Kidney epithelial cell (primary cell): ENCODE results near the gene EGLN3. TPM values are rescaled to one million over a fixed set of nuclear protein-coding genes. Genes with fewer than 3 reads are reported as not detected.

Source experiments
- DNase-seq: peaks from one replicate; pipeline ENCODE4 v3.0.0-alpha.2; 2010; ENCODE audit warnings: low read depth
- H3K27me3 ChIP-seq: 2 replicates; pipeline ENCODE4 v1.6.0; 2011; ENCODE audit warnings: low read length; ENCODE audit not compliant: control insufficient read depth, insufficient read depth
- H3K36me3 ChIP-seq: 2 replicates; pipeline ENCODE4 v1.5.1; 2011; ENCODE audit warnings: low read length; ENCODE audit not compliant: control insufficient read depth, insufficient read depth
- H3K4me3 ChIP-seq: 2 replicates; pipeline ENCODE4 v1.5.1; 2011; ENCODE audit warnings: low read depth, mild to moderate bottlenecking, control low read depth, low read length
- CTCF ChIP-seq: IDR thresholded peaks from 2 replicates; pipeline ENCODE4 v1.5.1; 2011; ENCODE audit warnings: mild to moderate bottlenecking, moderate library complexity, low read length, control low read depth, inconsistent platforms; ENCODE audit not compliant: insufficient read depth, poor library complexity, severe bottlenecking
- total RNA-seq: library from RNA; depleted of rRNA; stranded (reverse); fragments of >200 nt; gene quantifications from 2 replicates; pipeline ENCODE4 v1.2.3, GENCODE V29; 2015

EGLN3 gene
- total RNA-seq, 1 donor from 2014 or later, result 1.6 TPM

DNA sequence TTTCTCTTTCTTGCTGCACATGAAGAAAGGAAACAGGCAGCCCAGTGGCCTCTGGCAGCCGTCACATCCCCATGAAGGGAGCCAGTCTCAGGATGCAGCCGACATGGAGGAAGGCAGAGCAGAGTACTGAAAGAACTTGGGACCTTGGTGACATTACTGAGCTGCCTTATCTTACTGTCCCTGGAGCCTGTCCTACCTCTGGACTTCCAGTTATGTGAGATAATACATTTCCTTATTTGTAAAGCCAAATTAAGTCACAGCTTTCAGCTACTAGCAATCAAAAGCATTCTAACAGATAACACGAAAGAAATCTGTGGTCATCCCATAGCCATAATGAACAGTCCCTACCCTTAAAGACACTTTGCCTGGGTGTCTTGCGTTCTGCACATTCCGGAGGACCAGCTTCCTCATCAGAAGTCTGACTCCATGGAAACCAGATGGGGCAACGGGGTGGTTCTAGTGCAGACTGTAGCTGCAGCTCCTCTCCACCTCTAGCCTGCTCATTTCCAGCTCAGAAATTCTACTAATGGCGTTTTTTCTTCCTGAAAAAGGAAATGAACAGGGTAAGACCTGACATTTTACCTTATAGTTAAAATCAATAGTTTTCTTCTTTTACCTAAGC is 7.8 kb upstream of the EGLN3 start:
- no peak for TF ChIP-seq CTCF
- no peak for DNase-seq
- no peak overlapping the region for H3K4me3 ChIP-seq

GRCh38 chr14:33957993-33958392 is 7.1 kb upstream of the EGLN3 start:
- no peak overlapping the region for H3K4me3 ChIP-seq
- DNase-seq, result no peak
- H3K27me3 ChIP-seq, result no peaks in the 10 kb centered on the region
- H3K36me3 ChIP-seq, result no peaks in the 10 kb centered on the region
- no peak for TF ChIP-seq CTCF

More for the DNA sequence above, 7.8 kb upstream of the EGLN3 start:
- Histone ChIP-seq H3K36me3 (no peaks in the 10 kb centered on the region), H3K27me3 (no peaks in the 10 kb centered on the region)

DNA sequence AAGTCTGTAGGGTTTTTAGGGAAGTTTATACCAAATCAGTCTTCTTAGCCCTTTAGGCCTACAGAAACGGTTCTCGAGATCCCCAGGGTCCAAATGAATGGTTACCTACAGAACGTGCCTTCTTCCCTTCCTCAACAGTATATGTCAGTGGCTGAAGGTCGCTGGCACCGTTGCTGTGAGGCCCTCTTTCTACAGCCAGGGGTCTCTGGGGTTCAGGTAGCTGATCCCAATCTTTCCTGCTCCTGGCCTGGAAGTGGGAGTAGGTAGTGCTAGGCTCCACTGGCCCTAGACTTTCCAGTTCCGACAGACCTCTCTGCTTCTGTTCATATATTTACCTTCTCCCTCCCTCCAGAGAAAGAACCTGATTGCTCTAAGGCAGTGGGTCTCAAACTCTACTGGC is 6.4 kb upstream of the EGLN3 start:
- Histone ChIP-seq H3K36me3 (no peaks in the 10 kb centered on the region), H3K4me3 (no peak overlapping the region), H3K27me3 (no peaks in the 10 kb centered on the region)
- TF ChIP-seq CTCF, result no peak
- DNase-seq, result no peak

DNA sequence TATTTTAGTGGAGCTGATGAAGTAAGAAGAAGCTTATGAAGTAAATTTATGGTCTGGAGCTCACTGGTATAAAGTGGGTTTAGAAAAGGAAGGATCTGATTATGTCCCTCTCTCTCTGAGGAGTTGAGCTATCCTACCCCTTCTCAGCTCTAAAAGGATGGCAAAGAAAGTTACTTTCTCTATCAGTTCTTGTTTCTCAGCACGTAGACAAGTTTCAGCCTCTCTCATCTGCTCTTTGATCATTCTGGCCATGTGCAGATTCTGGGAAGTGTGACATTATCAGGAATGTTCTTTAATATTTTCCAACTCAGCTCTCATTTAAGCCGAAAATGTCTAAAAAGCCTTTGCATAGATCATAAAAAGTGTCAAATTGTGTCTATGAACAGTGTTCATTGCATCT is 5.8 kb upstream of the EGLN3 start:
- no peaks in the 10 kb centered on the region for H3K27me3 ChIP-seq
- TF ChIP-seq CTCF, result no peak
- no peak for DNase-seq
- H3K36me3 ChIP-seq, result no peaks in the 10 kb centered on the region
- no peak overlapping the region for H3K4me3 ChIP-seq

- Histone ChIP-seq H3K36me3 (no peaks in the 10 kb centered on the region), H3K27me3 (peaks cover 14% of the 10 kb centered on the region), H3K4me3 (no peak overlapping the region)
- no peak for DNase-seq
- TF ChIP-seq CTCF, result no peak
These were observed 3.2 kb upstream of the EGLN3 start for GRCh38 chr14:33954016-33954598.

DNA sequence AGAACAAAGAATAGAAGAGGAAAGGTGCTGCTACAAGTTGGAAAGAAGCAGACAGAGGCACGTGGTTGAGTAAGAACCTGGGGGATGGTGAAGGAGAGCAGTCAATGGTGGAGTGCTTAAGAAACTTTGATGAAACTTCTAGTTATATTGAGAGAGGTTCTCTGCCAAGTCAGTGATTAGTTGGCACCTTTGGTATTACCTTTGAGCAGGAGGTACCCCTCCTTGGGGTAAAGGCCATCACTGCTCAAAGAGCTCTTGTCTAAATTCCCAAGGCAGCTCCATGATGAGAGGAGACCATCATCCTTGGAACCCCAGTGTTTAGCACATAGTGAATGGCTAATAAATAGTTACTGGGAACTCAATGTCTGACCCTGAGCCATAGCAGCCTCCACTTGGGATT is 1.7 kb upstream of the EGLN3 start:
- DNase-seq, result no peak
- no peaks in the 10 kb centered on the region for H3K36me3 ChIP-seq
- TF ChIP-seq CTCF, result no peak
- peaks cover 14% of the 10 kb centered on the region for H3K27me3 ChIP-seq
- no peak overlapping the region for H3K4me3 ChIP-seq
